MCF 10A (cell line): ENCODE results near the gene CBFA2T3. TPM values are rescaled to one million over a fixed set of nuclear protein-coding genes. Genes with fewer than 3 reads are reported as not detected.
"Not testable (repeated sequence)": the region's sequence is repeated elsewhere in the genome, so short reads cannot be mapped to it uniquely, and the experiment has no call there.

Experiments used
- BruUV-seq: library from RNA; stranded (reverse); fragments of 400-500 nt; replicated peaks from 2 replicates; lab custom pipeline; 2021; lab: Mats Ljungman, UMichigan
- CTCF ChIA-PET: fragments of 300-600 bp; sonication (Branson Sonifier 250); formaldehyde crosslinking; extraction: SDS; loops from one replicate; lab custom pipeline; 2021; ENCODE audit warnings: antibody characterized with exemption, inconsistent platforms; lab: Yijun Ruan, JAX
- POLR2A ChIA-PET: fragments of 300-600, 350-650 bp; sonication (Branson Sonifier 250); formaldehyde crosslinking; extraction: SDS; loops from one replicate; lab custom pipeline; 2020; ENCODE audit warnings: antibody characterized with exemption, inconsistent platforms; lab: Yijun Ruan, JAX
- DNase-seq: peaks from one replicate; pipeline ENCODE4 v3.0.0-alpha.2; 2018; ENCODE audit not compliant: unreplicated experiment
- H3K27ac Mint-ChIP-seq: one replicate; pipeline ENCODE4 v1.8.0; 2022; ENCODE audit warnings: mild to moderate bottlenecking, low read depth, mixed read lengths; ENCODE audit not compliant: unreplicated experiment
- H3K27me3 Mint-ChIP-seq: one replicate; pipeline ENCODE4 v1.8.0; 2022; ENCODE audit warnings: mixed read lengths; ENCODE audit not compliant: insufficient read depth, unreplicated experiment
- H3K36me3 Mint-ChIP-seq: one replicate; pipeline ENCODE4 v1.8.0; 2022; ENCODE audit warnings: mild to moderate bottlenecking, moderate library complexity, mixed read lengths; ENCODE audit not compliant: insufficient read depth, unreplicated experiment
- H3K4me1 Mint-ChIP-seq: one replicate; pipeline ENCODE4 v1.8.0; 2022; ENCODE audit warnings: mixed read lengths; ENCODE audit not compliant: insufficient read depth, unreplicated experiment
- H3K4me3 Mint-ChIP-seq: one replicate; pipeline ENCODE4 v1.8.0; 2022; ENCODE audit warnings: mild to moderate bottlenecking, moderate library complexity, mixed read lengths; ENCODE audit not compliant: unreplicated experiment
- H3K9me3 Mint-ChIP-seq: one replicate; pipeline ENCODE4 v1.8.0; 2022; ENCODE audit warnings: mixed read lengths; ENCODE audit not compliant: unreplicated experiment
- CTCF ChIP-seq: fragments of 200-600 bp; IDR thresholded peaks from one replicate; pipeline ENCODE4 v1.8.0; 2022; ENCODE audit warnings: antibody characterized with exemption, mild to moderate bottlenecking; ENCODE audit not compliant: unreplicated experiment
- intact Hi-C: fragments of 100-400 bp; cut with micrococcal nuclease; formaldehyde crosslinking; loops from 2 replicates; pipeline ENCODE4 v1.14.1; 2022
- total RNA-seq: library from RNA; stranded (reverse); gene quantifications from 2 replicates; pipeline ENCODE4 v1.2.3, GENCODE V29; 2022

CBFA2T3 gene
- total RNA-seq, 1 experiment from 2014 or later = not detected

GRCh38 chr16:88894681-88895300, 82.2 kb downstream of the CBFA2T3 start:
- TF ChIP-seq CTCF = no peak
- Mint-ChIP-seq H3K27ac (no peak overlapping the region), H3K36me3 (no peaks in the 10 kb centered on the region), H3K4me3 (no peak overlapping the region), H3K9me3 (no peaks in the 10 kb centered on the region), H3K27me3 (peaks cover 10% of the 10 kb centered on the region), H3K4me1 (no peaks in the 10 kb centered on the region)
- BruUV-seq = no TSS peak
- no peak for DNase-seq
- ChIA-PET POLR2A (no interaction called here), CTCF (no interaction called here)
- intact Hi-C loops = no loop called here

- POLR2A ChIA-PET, H3K9me3 Mint-ChIP-seq, H3K27me3 Mint-ChIP-seq, intact Hi-C loops, BruUV-seq, H3K4me1 Mint-ChIP-seq, H3K36me3 Mint-ChIP-seq, H3K27ac Mint-ChIP-seq, DNase-seq, H3K4me3 Mint-ChIP-seq, CTCF ChIA-PET: not testable (repeated sequence)
Observed at GRCh38 chr16:88894266-88894665, 82.7 kb downstream of the CBFA2T3 start.

- Mint-ChIP-seq H3K4me3 (no peak overlapping the region), H3K9me3 (no peaks in the 10 kb centered on the region), H3K27ac (no peak overlapping the region), H3K36me3 (no peaks in the 10 kb centered on the region), H3K27me3 (peaks cover 3% of the 10 kb centered on the region), H3K4me1 (no peaks in the 10 kb centered on the region)
- DNase-seq = no peak
- no TSS peak for BruUV-seq
- intact Hi-C loops = no loop called here
- POLR2A ChIA-PET = no interaction called here
- CTCF ChIA-PET = no interaction called here
- TF ChIP-seq CTCF = no peak
Observed at GRCh38 chr16:88893127-88893968, 83.7 kb downstream of the CBFA2T3 start.

GRCh38 chr16:88892065-88892464, 84.9 kb downstream of the CBFA2T3 start:
- Mint-ChIP-seq H3K36me3 (no peaks in the 10 kb centered on the region), H3K9me3 (no peaks in the 10 kb centered on the region), H3K27ac (no peak overlapping the region), H3K4me1 (no peaks in the 10 kb centered on the region), H3K4me3 (no peak overlapping the region), H3K27me3 (no peaks in the 10 kb centered on the region)
- no peak for DNase-seq
- ChIA-PET POLR2A (no interaction called here), CTCF (no interaction called here)
- intact Hi-C loops = no loop called here
- BruUV-seq = no TSS peak
- no peak for TF ChIP-seq CTCF
